Lower lobe of right lung (tissue), 2 donors: ENCODE measurements around the gene TLN1. TPM values are rescaled to one million over a fixed set of nuclear protein-coding genes. Genes with fewer than 3 reads are reported as not detected.
A peak's percentile ranks its signal among the peaks of the same experiment; 100 is the strongest.

ENCODE experiments used
- ATAC-seq, 2 donors: fragments of 200-7000 bp; cut with Tn5 transposase; one replicate each; pipeline ENCODE4 v1.9.1; 2020 to 2022; ENCODE audit warnings: mild to moderate bottlenecking in 2 of 2, moderate library complexity in 2 of 2
- DNase-seq: peaks from one replicate; pipeline ENCODE4 v3.0.0-alpha.2; 2020
- H3K27ac ChIP-seq: fragments of 200-600 bp; one replicate; pipeline ENCODE4 v1.8.0; 2022
- H3K27me3 ChIP-seq: fragments of 200-600 bp; one replicate; pipeline ENCODE4 v1.8.0; 2022; ENCODE audit warnings: low read depth
- H3K36me3 ChIP-seq: fragments of 200-600 bp; one replicate; pipeline ENCODE4 v1.8.0; 2022; ENCODE audit warnings: mild to moderate bottlenecking
- H3K4me1 ChIP-seq: fragments of 200-600 bp; one replicate; pipeline ENCODE4 v1.8.0; 2022
- H3K4me3 ChIP-seq: fragments of 200-600 bp; one replicate; pipeline ENCODE4 v1.8.0; 2022; ENCODE audit warnings: mild to moderate bottlenecking
- H3K9me3 ChIP-seq: fragments of 200-600 bp; one replicate; pipeline ENCODE4 v1.8.0; 2022
- CTCF ChIP-seq: fragments of 200-600 bp; IDR thresholded peaks from one replicate; pipeline ENCODE4 v1.8.0; 2022; ENCODE audit warnings: antibody characterized with exemption, mild to moderate bottlenecking
- intact Hi-C: fragments of 100-400 bp; cut with DNase I; formaldehyde crosslinking; loops from one replicate; pipeline ENCODE4 v1.11.0; 2022
- total RNA-seq: library from RNA; stranded (reverse); fragmentation: NEBNext Ultra II Directional; extraction: Animal tissue kit (Norgen Biotek cat#: 25700); gene quantifications from one replicate; pipeline ENCODE4 v1.2.1, GENCODE V29; 2021
- donor health status: DM: no; HTN: yes; CAD: no; lungs with severe emphysema.

The TLN1 gene
- total RNA-seq, 1 donor from 2014 or later: 406 TPM

GRCh38 chr9:35664531-35665470, 67.2 kb downstream of the TLN1 start, which contains the start of gene ARHGEF39:
Gene ARHGEF39 (minus strand): TSS chr9:35665195. CDS start chr9:35665169, 26 bp downstream.
- H3K36me3 ChIP-seq: peaks cover 20% of the 10 kb centered on the region
- peak within 1 kb of the TSS; percentile 69 for H3K27ac ChIP-seq
- no peaks in the 10 kb centered on the region for H3K9me3 ChIP-seq
- peaks cover 30% of the 10 kb centered on the region for H3K4me1 ChIP-seq
- ATAC-seq (peak; percentile 92 to 96), DNase-seq (peak; percentile 87)
- intact Hi-C loops: no loop called here
- peak; percentile 22 for TF ChIP-seq CTCF
- H3K27me3 ChIP-seq: no peaks in the 10 kb centered on the region
- H3K4me3 ChIP-seq: peak within 1 kb of the TSS; percentile 63

- Histone ChIP-seq H3K9me3 (no peaks in the 10 kb centered on the region), H3K4me1 (peaks cover 42% of the 10 kb centered on the region), H3K4me3 (no peak overlapping the region), H3K27ac (no peak overlapping the region), H3K36me3 (peaks cover 21% of the 10 kb centered on the region), H3K27me3 (no peaks in the 10 kb centered on the region)
- intact Hi-C loops: no loop called here
- TF ChIP-seq CTCF: no peak
- no peak for DNase-seq
- ATAC-seq: no peak
Observed at GRCh38 chr9:35662437-35662836, 69.6 kb downstream of the TLN1 start.

- ATAC-seq: no peak
Observed at GRCh38 chr9:35661756-35662350, 70.1 kb downstream of the TLN1 start.

GRCh38 chr9:35660966-35661415, 71.0 kb downstream of the TLN1 start:
- intact Hi-C loops: no loop called here
- Histone ChIP-seq H3K9me3 (no peaks in the 10 kb centered on the region), H3K4me1 (peaks cover 46% of the 10 kb centered on the region), H3K36me3 (peaks cover 21% of the 10 kb centered on the region), H3K27me3 (no peaks in the 10 kb centered on the region), H3K4me3 (no peak overlapping the region), H3K27ac (peak overlapping the region; percentile 42)
- ATAC-seq (no peak), DNase-seq (no peak)
- TF ChIP-seq CTCF: peak; percentile 31

More at GRCh38 chr9:35661756-35662350, 70.1 kb downstream of the TLN1 start:
- intact Hi-C loops: no loop called here
- no peak for DNase-seq
- Histone ChIP-seq H3K27me3 (no peaks in the 10 kb centered on the region), H3K4me3 (no peak overlapping the region), H3K27ac (peak overlapping the region; percentile 33), H3K9me3 (no peaks in the 10 kb centered on the region), H3K36me3 (peaks cover 21% of the 10 kb centered on the region), H3K4me1 (peaks cover 48% of the 10 kb centered on the region)
- TF ChIP-seq CTCF: no peak

GRCh38 chr9:35659340-35659739, 72.7 kb downstream of the TLN1 start:
- peaks cover 34% of the 10 kb centered on the region for H3K4me1 ChIP-seq
- DNase-seq (no peak), ATAC-seq (no peak)
- H3K27ac ChIP-seq: peak overlapping the region; percentile 97
- no peaks in the 10 kb centered on the region for H3K9me3 ChIP-seq
- peak overlapping the region; percentile 85 for H3K4me3 ChIP-seq
- peaks cover 21% of the 10 kb centered on the region for H3K36me3 ChIP-seq
- intact Hi-C loops: no loop called here
- TF ChIP-seq CTCF: no peak
- no peaks in the 10 kb centered on the region for H3K27me3 ChIP-seq
